Right renal pelvis (tissue), 4 donors: ENCODE data around the gene GMEB1. TPM values are rescaled to one million over a fixed set of nuclear protein-coding genes. Genes with fewer than 3 reads are reported as not detected.
"Not testable (repeated sequence)": the region's sequence is repeated elsewhere in the genome, so short reads cannot be mapped to it uniquely, and the experiment has no call there.

Source experiments
- DNase-seq, 4 donors: peaks; one replicate each; pipeline ENCODE4 v3.0.0-alpha.2; 2013; ENCODE audit warnings: low read depth in 4 of 4, low spot score in 3 of 4, missing footprints in 1 of 4
- polyA plus RNA-seq, 4 donors: library from polyadenylated mRNA; unstranded; fragments of 120-200 nt; gene quantifications; one replicate each; pipeline ENCODE4 v1.2.1, GENCODE V29; 2013; ENCODE audit not compliant: insufficient read length in 4 of 4

Gene GMEB1
- polyA plus RNA-seq, 4 donors, result 16.2 to 17.9 (median 17.1) TPM

- no peak for DNase-seq
Observed at GRCh38 chr1:28745653-28746173, 77.1 kb downstream of the GMEB1 start.

- DNase-seq, result no peak
Observed at GRCh38 chr1:28750330-28750729, 81.7 kb downstream of the GMEB1 start.

GRCh38 chr1:28750771-28751294 lies 82.2 kb downstream of the GMEB1 start:
- not testable (repeated sequence) for DNase-seq

GRCh38 chr1:28751315-28752060 lies 82.9 kb downstream of the GMEB1 start:
- DNase-seq, result no peak

GRCh38 chr1:28755701-28756100 lies 87.1 kb downstream of the GMEB1 start:
- DNase-seq, result no peak

- no peak for DNase-seq
Observed at GRCh38 chr1:28756846-28757245, 88.3 kb downstream of the GMEB1 start.

GRCh38 chr1:28758420-28758819 lies 89.8 kb downstream of the GMEB1 start:
- DNase-seq, result no peak

GRCh38 chr1:28759257-28759656 lies 90.7 kb downstream of the GMEB1 start:
- no peak for DNase-seq

- DNase-seq, result no peak
Observed at GRCh38 chr1:28761189-28761588, 92.6 kb downstream of the GMEB1 start.

GRCh38 chr1:28766532-28767183 lies 98.1 kb downstream of the GMEB1 start:
- no peak for DNase-seq

Other genes starting within 250 kb of the GMEB1 start
- gene RCC1, start 162.7 kb upstream of the GMEB1 start, polyA plus RNA-seq, result 10 to 100 TPM; 31.5 to 37.4 (median 35.6) TPM
- 10 to 100 TPM; 22.8 to 23.8 (median 23.3) TPM for gene TRNAU1AP, start 115.7 kb upstream of the GMEB1 start, polyA plus RNA-seq
- gene RAB42, start 76.5 kb upstream of the GMEB1 start, polyA plus RNA-seq, result 1 to 10 TPM; 2.1 to 3.2 (median 2.8) TPM
- gene TAF12, start 25.7 kb upstream of the GMEB1 start, polyA plus RNA-seq, result 10 to 100 TPM; 31.9 to 35.2 (median 33.2) TPM
- not detected for gene RNU11, start 20.2 kb upstream of the GMEB1 start, polyA plus RNA-seq
- gene YTHDF2, start 68.2 kb downstream of the GMEB1 start, polyA plus RNA-seq, result 100 to 1,000 TPM in 1 of 4 donors, 10 to 100 TPM in 3; 80.8 to 101 (median 95.9) TPM
- under 1 TPM; 0.31 to 0.33 (median 0.31) TPM for gene OPRD1, start 143.4 kb downstream of the GMEB1 start, polyA plus RNA-seq
- 10 to 100 TPM; 46.9 to 56.5 (median 55.0) TPM for gene EPB41, start 245.8 kb downstream of the GMEB1 start, polyA plus RNA-seq